ENCODE results near the gene IL17RA. TPM values are rescaled to one million over a fixed set of nuclear protein-coding genes. Genes with fewer than 3 reads are reported as not detected.
"Not testable (repeated sequence)": the region's sequence is repeated elsewhere in the genome, so short reads cannot be mapped to it uniquely, and the experiment has no call there.

IL17RA gene
- total RNA-seq, 1 experiment from 2014 or later: 13.6 TPM

DNA sequence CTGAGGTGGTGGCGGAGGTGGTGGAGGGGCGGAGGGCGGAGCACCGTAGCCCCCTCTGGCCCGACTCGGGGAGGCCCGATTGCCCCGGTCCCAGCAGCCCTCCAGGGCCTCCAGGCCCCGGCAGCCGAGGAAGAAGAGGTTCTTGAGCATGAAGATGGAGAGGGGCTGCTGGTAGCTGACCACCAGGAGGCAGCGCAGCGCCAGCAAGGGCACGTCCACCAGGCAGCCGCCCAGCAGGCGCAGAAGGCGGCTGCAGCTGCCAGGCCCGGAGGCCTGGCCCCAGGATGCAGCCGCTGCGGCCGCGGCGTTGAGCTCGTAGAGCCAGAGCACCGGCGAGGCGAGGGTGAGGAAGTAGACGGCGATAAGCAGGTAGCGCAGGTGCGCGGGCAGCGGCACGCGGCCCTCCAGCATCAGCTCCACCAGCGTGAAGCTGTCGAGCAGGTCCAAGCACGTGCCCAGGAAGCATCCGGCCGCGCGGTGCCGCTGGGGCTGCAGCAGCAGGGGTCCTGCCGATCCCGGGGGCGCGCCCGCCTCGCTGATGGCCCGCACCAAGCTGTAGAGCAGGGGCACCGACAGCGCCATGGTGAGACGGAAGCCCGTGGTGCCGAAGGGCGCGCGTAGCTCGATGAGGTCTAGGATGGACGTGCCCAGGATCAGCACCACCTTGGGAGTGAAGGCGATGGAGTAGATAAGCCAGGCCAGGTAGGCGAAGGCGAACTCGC is 34.8 kb downstream of the IL17RA start:
- DNase-seq (ENCODE audit: low read depth): peak; percentile 19

DNA sequence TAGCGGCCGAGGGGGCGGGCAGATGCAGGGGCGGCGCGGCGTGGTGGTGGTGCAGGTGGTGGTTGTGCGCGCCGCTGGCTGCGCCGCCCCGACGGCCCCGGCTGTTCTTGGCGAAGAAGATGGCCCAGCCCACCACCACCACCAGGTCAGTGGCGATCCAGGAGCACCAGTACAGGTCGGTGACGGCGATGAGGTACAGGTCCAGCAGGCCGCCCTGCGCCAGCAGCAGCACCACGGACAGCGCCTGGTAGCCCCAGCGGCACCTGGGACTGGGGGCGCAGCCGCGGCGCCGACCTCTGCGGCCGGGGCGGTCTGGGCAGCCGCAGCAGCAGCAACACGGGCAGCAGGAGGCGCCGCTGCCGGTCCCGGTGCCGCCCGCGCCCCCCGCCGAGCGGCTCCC is 35.5 kb downstream of the IL17RA start:
- peak; percentile 17 for DNase-seq (ENCODE audit: low read depth)

DNA sequence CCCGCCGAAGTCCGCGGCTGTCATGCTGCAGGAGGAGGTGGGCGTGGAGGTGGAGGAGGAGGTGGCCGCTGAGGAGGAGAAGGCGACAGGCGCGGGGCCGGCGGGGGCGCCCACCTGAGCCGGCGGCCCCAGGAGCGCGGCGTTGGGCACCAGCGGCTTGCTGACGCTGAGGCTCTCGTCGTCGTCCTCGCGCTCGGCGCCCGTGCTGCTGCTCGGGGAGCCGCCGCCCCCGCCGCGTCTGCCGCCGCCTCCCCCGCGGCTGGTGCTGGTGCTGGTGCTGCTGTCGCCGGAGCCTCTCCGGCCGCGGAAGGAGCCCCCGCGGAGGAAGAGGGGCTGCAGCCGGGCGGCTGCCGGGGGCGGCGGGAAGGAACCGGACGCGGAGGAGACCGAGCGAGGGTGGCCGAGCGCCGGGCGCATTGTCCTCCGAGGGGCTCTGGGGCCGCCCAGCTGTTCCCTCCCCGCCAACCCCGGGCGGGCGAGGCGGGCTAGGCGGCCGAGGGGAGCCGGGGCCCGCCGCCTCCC is 36.0 kb downstream of the IL17RA start:
- no peak for DNase-seq (ENCODE audit: low read depth)

DNA sequence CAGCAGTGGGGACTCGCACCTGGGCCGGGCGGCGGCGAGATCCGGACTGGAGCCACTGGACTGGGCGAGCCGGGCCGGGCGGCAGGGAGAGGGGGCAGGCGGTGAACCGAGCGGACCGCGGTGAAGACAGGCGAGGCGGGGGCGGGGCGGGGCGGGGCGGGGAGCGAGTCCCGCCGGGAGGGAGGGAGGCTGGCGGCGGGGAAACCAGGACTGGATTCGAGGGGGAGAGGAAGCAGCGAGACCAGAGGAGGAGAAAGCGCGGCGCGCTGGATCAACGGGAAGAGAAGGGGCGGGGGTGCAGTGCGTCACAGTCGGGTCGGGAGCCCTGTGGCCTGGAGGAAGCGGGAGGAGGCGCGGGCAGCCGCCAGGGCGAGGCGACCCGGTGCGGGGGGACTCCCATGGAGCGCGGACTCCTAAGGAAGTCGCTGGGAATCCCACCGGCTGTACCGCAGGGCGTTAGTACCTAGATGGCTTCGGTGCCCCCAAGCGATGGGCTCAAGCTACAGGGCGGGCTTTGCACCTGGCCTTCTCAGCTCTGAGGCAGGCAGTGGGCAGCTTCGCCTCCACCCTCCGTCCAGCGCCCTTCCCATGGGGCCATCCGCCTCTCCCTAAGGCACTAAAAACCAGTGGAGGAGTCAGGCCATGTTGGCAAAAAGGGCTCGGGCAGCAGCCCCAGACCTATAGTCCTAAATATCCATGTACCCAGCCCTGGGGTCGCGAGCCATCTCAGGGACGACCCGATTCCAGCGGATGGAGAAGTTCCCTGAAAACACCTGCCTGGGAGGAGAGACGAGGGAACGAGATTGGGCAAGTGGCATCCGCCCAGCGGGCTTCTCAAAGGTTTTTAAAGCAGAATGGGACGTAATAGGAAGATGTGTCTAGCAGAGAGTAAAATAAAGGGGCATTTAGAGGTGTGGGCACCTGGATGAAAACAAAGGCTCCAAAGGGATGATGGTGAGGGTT is 36.7 kb downstream of the IL17RA start, which contains the start of gene TMEM121B:
Gene TMEM121B, minus strand, starts transcription at position 128 of the 963 bp plus-strand sequence. CDS start 233 bp downstream, outside the sequence.
- peak; percentile 60 for DNase-seq (ENCODE audit: low read depth)

DNA sequence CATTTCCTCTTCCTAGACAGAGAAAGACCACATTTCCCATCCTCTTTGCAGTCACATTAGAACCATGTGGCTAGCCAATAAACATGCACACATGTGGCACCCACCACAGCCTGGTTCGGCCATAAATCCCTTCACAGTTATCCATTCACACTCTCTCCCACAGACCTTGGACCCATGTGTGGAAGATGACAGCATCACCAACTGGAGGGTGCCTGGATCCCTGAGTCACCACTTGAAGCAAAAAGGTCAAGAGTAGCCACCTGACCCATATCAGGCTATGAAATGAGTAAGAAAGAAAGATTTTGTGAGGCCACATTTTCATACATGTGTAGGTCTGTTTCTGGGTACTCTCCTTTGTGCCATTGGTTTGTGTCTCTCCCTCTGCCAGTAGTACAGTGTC is 45.4 kb downstream of the IL17RA start:
- peak; percentile 59 for DNase-seq (ENCODE audit: low read depth)

DNA sequence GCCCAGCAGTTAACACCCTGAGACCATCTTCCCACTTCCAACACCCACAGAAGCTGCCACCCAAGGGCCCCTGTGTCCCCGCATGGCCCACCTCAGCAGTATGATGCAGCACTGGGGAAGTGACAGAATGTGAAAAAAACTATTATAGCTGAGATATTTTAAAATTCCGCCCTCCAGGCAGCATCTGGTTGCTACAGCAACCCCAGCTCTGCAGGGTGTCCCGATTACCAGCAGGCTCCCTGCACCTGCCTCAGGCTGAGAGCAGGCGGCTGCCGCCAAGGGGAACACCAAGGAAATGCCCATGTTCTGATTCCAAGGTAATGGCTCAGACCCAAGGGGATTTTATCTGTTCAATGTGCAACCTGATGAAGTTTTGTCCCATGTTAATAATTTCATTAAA is 46.9 kb downstream of the IL17RA start:
- no peak for DNase-seq (ENCODE audit: low read depth)

DNA sequence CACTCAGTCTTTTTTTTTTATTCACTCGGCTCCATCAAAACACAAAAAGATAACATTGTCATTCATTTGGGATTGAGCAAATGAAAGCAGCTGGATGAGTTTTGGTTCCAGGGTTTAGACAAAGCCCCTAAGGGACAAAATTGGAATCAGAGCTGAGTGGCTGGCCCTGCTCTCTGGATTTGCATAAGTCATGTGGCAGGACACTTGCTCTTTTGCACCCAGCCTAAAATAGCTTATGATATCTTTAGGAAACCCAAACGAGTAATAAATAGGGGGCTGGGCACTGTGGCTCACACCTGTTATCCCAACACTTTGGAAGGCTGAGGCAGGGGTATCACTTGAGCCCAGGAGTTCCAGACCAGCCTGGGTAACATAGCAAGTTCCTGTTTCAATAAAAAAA is 47.3 kb downstream of the IL17RA start:
- DNase-seq (ENCODE audit: low read depth): no peak

DNA sequence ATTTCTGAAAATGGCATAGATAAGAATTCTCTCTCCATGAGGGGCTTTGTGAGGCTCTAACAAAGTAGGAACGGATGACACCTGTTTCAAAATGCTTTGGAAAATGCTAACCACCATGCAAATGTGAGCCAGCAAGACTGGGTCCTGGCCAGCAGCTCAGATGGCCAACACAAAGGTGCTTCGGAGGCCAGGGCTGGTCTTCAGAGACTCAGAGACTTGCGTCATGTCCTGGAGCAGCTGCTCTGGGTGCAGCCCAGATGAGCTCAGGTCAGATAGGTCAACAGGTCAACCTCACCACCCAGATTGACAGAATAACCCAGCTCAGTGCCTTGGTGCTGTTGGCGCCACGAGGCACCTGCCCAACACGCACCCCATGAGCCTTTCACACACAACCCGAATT is 48.3 kb downstream of the IL17RA start:
- DNase-seq (ENCODE audit: low read depth): no peak

DNA sequence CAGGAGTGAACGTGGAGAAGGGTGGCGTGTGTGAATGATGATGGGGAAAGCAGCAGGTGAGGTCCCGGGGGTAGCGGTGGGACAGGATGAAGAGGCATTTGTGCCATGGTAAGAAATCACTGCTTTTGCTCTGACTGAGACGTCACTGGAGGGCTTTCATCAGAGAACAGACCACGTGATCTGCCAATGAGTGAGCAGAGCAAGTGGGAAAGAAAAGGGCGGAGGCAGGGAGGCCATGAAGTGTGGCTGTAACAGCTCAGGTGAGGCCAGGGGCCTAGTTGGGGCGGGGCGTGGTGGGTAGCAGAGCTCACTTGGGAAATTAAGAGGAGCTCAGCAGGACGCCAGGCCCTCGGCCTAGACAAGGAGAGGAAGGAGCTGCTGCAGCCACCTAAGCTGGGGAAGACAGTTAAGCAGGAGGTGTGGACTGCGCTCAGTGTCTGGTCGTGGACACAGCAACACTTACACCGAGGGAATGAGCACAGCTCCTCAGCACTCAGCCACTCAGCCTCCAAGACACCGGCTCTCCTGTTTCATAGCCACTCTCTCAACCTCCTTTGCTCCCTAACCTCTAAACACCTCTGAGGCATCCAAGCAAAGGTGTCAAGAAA is 50.5 kb downstream of the IL17RA start:
- DNase-seq (ENCODE audit: low read depth): no peak

DNA sequence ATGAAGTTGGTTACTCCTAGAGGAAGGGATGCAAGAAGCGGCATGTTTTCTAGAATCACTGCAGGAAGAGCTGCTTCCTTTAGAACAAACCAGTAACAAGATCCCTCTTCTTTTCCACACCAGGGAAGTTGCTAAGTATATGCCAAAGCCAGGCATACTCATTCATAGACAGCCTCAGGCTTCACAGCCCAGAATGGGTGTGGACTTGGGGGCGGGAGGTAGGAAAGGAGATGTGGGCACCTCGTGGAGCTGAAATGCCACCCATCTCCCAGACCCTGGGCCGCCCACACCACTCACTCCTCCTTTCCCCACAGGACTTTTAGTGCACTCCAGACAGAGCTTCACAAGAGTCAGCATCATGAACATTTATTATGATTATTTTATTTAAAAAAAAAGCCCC is 52.4 kb downstream of the IL17RA start:
- no peak for DNase-seq (ENCODE audit: low read depth)

DNA sequence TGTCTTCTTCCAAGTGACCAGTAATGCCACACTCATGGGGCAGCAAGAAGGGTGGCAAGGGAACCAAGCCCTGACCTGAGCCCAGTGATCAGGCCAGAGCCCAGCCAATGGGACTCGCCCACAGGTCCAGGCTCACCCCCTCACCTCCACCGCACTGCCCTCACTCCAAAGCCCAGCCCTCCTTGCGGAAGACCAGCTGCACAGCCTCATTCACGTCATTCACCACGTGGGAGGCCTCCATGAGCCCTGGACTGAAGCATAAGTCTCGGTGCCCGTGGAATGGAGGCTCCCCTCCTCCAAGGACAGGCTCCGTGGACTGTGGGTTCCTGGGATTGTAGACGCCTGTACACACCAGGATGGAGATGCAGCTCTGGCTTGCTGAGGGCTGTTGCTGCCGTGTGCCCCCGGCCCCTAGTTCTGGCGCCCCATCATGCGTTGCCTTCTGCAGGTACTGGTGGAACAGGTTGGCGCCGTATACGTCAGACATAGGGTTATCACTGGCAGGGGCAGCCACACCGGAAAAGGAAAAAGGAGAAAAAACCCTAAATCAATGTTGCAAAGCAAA is 53.1 kb downstream of the IL17RA start:
- no peak for DNase-seq (ENCODE audit: low read depth)

DNA sequence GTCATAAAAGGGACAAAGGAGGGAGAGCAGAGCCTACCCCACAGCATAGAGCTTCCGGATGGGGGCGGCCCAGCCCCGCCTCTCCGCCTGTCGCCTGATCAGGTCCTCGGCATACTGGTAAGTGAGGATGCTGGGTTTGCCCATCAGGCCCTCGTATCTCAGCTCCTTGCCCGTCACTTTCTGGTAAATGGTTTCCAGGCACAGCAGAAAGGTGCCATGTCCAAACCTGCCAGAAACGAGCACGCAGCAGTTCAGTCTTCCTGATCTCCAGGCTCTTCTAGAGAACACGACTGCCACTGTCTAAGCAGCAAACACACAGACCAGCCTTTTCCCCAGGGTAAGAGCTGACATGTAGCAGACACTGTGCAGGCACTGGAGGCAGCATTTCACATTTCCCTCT is 53.7 kb downstream of the IL17RA start:
- no peak for DNase-seq (ENCODE audit: low read depth)

DNA sequence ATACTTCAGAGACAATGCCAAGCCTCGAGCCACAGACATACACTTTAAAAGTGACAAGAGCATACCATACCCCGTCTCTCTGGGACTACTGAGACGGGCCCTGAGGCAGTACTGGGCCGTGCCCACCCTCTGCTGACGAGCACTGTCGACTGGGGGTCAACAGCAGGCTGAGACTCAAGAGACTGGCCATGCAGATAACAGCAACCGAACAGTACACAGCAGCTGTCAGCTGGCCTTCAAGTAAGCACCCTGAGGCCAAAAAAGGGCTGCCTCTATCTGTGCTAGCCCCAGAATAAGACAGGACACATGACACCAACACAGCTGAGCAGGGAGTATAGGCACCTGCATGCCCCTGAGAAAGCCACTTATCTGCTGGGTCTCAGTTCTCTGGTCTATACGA is 55.2 kb downstream of the IL17RA start:
- DNase-seq (ENCODE audit: low read depth): no peak

DNA sequence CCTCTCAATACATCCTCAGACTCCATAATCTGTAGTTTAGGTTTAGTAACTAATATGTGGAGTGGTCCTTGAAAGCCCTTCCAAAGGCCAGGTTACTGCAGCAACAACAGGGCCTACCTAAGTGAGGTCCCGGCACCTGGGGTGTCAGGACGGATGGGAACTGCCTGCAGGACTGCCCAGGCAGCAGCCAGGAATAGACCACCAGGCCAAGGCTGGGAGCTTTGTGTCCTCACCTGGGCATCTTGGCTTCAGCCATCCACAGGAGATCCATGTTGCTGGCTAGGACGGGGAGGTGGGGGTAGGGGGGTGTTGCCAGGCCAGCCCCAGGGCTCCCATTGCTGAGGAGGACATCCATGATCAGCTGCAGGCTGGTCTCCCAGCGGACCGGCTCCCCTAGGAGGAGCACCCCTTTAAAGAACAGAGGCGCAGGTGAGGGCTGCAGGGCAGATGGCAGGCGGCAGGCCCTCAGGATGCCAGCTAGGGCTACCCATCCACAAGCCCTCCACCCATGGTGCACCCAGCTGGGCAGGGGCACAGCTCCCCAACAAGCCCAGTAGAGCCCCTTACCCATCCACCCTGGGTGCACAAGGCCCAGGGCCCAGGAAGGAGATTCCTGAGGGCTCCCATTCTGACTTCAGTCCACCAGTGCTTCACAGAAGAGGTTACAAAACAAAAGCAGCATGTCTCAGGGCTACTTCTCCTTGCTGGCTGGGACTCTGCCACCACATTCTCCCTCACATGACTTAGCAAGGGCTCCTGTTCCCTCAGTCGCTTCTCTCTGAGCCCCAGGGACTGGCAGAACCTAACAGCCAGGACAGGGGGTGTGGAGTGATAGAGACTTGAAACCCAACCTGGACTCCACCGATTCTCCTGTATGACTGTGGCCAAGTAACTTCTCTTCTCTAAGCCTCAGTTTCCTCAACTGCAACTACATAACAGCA is 56.3 kb downstream of the IL17RA start:
- no peak for DNase-seq (ENCODE audit: low read depth)

DNA sequence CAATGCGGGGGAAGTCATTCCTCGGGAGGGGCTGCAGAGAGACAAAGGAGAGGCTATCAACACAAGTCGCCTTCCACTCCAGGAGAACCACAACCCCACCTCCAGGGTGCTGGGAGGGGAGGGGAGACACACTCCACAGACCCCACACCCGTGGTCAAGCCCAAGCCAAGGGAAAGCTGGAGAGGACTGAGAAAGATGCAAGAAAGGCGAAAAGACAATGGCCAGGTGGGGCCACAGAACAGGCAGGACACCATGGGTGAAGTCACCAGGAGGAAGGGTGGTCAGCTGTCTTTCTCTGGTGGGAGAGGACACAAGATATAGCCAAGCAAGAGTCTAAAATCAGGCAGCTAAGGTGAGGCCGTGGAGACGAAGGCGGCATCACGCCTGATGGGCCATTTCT is 58.3 kb downstream of the IL17RA start:
- DNase-seq (ENCODE audit: low read depth): no peak

DNA sequence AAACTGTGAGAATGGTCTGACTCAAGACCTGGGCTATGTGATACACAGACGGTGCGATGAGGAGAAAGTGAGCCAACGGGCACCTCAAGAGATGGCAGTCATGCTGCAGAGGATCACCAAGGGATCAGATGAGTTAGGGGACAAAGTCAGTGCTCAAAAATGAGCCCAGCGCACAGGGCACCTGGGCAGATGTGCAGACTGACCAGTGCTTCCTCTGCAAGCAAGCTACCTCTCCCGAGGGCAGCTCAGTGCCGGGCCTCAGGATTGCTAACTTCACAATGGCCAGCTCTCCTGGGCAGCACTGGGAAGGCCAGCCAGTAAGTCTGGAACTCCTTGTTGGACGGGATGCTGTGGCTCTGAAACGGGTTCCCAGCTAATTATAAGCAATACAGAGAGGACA is 59.0 kb downstream of the IL17RA start:
- no peak for DNase-seq (ENCODE audit: low read depth)

DNA sequence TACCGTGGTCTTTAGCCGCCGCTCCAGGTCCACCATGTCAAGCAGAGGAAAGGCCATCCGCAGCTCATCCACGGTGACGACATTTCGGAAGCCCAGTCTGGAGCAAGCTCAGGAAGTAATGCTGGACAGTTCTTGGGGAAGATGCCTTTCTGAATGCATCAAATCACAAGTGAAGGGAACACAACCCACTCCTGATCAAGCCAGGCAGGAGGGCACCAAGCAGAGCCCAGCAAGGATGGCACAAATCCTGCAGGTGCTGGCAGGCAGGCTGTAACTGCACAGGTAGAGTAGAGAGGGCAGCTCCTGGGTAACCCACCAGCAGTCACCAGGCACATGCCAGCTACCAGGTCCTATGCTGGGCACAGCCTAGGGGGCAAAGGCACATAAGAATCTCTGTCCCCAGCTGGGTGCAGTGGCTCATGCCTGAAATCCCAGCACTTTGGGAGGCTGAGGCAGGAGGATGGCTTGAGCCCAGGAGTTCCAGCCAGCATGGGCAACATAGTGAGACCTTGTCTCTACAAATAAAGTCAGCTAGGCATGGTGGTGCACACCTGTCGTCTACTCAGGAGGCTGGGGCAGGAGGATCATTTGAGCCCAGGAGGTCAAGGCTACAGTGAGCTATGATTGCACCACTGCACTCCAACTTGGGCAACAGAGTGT is 60.4 kb downstream of the IL17RA start:
- DNase-seq (ENCODE audit: low read depth): no peak

DNA sequence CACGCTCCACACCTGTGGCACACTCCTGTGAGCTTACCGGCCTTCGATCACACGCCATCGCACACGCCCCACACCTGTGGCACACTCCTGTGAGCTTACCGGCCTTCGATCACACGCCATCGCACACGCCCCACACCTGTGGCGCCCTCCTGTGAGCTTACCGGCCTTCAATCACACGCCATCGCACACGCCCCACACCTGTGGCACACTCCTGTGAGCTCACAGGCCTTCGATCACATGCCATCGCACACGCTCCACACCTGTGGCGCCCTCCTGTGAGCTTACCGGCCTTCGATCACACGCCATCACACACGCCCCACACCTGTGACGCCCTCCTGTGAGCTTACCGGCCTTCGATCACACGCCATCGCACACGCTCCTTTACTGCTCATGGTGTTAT is 62.7 kb downstream of the IL17RA start:
- not testable (repeated sequence) for DNase-seq (ENCODE audit: low read depth)

DNA sequence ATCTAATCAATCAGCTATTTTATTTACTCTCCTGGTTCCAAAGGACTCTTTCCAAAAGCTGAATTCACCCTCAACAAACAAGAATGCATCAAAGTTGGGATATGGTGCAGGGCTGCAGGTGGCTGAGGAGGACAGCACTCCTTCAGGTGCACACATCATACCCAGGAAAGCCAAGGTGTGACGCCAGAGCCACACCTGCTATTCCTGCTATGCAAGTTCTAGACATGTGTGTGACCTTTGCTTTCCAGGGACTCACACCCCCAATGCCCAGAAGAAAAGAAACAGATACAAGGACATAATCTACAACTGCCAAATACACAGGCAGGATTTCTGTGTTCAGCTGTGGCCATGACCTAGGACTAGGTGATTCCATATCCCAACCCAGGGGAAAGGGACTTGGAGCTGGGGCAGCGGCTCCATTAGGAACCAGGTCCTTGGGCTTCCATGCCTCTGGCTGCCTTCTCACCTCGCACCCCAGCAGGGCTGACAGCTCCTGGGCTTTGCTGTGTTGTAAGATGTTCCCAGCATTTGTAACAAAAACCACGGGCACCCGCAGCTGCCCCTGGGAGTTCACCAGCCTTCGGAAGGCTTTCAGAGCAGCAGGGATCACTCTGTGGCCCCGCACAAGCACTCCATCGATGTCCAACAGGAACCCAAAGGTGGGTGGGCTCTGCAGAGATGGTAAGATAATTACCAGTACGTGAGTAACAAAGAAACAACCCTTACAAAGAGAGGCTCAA is 64.4 kb downstream of the IL17RA start:
- no peak for DNase-seq (ENCODE audit: low read depth)

Data from LHCN-M2 (cell line).